ENCODE results near the gene SLC37A3.
A peak's percentile ranks its signal among the peaks of the same experiment; 100 is the strongest.

Gene SLC37A3

DNA sequence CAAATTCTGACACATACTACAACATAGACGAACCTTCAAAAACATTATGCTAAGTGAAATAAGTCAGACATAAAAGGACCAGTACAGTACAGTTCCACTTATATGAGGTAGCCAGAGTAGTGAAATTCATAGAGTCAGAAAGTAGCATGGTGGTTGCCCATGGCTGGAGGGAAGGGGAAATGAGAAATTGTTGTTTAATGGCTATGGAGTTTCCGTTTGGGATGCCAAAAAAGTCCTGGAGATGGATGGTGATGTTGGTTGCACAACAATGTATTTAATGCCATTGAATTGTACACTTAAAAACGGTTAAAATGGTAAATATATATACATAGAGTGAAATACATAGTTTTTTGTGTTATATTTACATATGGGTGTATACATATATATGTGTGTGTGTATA, 2.1 kb upstream of the SLC37A3 start:
- no peak for DNase-seq (ENCODE audit: low read depth)

DNA sequence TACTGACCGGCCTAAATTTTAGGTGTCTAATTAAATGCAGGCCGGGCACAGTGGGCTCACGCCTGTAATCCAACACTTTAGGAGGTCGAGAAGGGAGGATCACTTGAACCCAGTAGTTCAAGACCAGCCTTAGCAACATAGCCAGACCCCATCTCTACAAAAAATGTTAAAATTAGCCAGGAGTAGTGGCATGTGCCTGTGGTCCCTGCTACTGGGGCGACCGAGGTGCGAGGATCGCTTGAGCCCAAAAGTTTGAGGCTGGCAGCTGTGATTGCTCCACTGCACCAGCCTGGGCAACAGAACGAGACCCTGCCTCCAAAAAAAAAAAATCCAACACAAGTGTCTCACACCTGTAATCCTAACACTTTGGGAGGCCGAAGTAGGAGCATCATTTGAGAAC, 491 bp upstream of the SLC37A3 start:
- DNase-seq (ENCODE audit: low read depth), result no peak

DNA sequence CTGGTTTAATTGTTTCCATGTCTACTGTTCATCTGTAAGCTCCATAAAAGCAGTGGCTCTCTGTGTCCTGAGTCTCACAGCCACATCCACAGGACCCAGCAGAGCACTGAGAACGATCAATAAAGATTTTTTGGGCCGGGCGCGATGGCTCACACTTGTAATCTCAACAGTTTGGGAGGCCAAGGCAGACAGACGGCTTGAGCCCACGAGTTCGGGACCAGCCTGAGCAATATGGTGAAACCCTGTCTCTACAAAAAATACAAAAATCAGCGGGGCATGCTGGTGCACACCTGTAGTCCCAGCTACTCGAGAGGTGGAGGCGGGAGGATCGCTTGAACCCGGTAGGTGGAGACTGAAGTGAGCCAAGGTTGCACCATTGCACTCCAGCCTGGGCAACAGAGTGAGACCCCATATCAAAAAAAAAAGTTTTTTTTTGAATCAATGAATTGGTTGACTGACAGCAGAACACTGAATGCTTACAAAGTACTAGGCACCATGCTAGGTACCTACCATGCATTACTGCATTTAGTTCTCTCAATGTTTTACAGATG, 4.5 kb downstream of the SLC37A3 start:
- no peak for DNase-seq (ENCODE audit: low read depth)

DNA sequence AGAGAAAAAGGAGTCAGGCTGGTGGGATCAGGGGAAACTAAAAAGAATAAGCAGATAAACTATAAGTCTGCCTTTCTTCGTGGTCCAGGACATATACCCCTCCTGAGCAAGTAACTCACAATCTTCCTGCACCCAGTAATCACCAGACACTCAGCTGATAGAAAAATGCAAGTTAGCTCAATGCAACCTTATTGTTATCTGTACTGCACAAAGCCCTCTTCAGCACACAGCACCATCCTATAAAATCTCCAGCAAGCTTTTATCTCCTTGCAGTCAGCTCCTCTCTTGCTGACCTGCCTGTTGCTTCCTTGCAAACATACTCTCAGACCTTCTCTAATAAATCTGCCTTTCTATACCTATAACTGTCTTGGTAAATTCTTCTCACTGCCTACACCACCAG, 6.7 kb downstream of the SLC37A3 start:
- DNase-seq (ENCODE audit: low read depth), result no peak

DNA sequence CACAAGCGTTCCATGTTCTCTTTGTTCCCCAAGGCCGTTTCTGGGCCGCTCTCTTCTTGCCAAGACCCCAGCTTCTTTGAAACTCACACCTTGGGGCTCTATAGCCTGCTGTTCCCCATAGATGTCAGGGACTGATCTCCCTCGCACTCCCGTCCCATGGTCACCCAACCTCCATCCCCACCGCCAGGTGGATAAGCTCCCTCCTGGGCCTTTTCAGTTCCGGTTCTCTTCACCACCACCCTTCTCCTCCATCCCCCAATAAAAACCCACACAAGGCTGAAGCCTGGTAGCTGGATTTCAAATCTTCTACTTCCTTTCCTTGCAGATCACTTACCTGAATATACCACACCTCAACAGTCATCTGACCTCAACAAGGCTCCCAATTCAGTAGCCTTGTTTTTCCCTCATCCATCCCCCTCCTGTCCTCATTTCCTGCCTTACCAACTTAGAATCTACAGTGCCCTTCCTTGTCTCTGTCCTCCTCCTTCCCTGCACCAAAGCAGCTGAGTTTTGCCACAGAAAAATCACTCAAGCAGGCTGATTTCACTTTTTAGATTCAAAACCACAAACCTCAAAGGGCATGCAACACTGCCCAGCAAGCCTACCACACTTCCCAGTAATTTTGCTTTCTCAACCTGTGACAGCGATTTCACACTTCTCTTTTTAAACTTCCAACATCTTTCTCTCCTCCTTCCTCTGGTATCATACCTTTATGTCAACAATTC, 7.7 kb downstream of the SLC37A3 start:
- DNase-seq (ENCODE audit: low read depth), result no peak

DNA sequence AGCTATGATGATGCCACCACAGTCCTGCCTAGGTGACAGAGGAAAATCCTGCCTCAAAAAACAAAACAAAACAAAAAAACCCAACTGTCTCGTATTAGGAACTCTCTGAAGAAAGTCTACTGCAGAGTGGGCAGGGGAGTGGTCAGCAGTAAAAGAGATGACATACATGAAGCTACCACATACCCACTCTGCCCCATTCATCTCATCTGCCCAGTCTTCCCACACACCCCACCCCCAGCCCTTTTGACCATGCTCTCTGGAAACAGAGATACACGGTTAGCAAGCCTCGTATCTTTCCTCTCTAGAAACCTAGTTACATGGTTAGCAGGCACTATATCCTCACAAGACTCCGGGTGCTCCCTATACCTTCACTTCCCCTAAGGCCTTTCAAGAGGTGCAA, 8.3 kb downstream of the SLC37A3 start:
- no peak for DNase-seq (ENCODE audit: low read depth)

DNA sequence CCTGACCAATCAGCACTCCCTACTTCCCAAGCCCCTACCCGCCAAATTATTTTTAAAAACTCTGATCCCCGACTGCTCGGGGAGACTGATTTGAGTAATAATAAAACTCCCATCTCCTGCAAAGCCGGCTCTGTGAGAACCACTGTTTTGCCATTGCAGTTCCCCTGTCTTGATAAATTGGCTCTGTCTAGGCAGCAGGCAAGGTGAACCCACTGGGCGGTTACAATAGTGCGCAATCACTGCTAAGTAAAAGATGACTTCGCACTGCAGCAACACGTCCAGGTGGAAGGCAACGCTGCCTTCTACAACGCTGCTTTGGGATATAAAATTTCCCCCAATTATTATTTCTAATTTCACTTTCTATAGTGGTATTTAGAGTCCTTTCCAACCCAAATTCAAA, 8.9 kb downstream of the SLC37A3 start:
- no peak for DNase-seq (ENCODE audit: low read depth)

DNA sequence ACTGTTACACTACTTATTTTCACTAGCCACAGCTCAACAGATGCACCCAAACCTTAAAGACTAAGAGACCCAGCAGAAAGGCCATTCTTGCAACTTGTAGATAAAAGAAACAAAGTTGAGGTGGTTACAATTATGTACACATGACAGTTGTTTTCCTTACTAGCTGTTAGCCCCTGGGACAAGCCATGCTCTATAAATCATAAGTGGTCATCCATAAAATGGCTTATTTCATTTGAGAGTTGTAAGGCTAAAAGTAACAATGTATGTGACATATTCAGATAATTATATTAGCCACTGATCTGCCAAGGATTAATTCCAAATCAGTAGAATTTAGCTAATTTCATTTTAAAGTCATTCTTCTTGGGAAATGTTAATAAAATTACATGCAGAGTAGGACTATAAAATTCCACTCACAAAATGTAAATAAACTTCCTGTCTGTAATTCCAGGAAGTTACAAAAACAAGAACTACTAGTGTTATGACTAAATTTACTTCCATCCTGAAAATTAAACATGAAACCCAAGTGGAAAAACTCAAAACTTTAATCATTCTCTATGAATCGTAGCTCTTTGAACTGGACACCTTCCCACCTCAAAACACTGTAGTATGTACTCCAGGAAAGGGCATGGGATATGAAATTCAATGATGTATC, 13.3 kb downstream of the SLC37A3 start:
- DNase-seq (ENCODE audit: low read depth), result no peak

DNA sequence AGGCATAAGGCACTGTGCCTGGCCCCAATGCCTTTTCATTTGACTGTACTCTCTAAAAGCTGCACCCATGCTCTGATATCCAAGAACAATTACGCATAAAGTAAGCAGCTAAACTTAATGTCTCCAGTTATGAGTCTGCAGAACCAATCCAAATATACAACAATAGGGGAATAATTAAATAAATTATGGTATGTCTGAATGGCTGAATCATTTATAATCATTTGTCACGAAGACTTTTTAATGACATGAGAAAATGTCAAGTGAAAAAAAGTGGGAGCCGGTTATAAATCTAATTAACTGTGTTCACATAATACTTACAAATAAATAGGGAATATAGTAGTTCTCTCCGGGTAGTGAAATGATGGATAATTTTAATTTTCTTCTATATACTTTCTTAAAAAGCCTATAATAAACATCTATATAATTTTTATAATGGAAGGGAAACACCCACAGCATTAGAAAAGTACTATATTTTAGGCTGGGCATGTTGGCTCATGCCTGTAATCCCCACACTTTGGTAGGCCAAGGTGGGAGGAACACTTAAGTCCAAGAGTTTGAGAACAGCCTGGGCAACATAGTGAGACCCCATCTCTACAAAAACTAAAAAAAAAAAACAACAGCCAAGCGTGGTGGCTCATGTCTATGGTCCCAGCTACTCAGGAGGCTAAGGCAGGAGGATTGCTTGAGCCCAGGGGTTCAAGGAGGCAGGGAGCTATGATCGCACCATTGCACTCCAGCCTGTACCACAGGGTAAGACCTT, 14.2 kb downstream of the SLC37A3 start:
- DNase-seq (ENCODE audit: low read depth), result no peak

DNA sequence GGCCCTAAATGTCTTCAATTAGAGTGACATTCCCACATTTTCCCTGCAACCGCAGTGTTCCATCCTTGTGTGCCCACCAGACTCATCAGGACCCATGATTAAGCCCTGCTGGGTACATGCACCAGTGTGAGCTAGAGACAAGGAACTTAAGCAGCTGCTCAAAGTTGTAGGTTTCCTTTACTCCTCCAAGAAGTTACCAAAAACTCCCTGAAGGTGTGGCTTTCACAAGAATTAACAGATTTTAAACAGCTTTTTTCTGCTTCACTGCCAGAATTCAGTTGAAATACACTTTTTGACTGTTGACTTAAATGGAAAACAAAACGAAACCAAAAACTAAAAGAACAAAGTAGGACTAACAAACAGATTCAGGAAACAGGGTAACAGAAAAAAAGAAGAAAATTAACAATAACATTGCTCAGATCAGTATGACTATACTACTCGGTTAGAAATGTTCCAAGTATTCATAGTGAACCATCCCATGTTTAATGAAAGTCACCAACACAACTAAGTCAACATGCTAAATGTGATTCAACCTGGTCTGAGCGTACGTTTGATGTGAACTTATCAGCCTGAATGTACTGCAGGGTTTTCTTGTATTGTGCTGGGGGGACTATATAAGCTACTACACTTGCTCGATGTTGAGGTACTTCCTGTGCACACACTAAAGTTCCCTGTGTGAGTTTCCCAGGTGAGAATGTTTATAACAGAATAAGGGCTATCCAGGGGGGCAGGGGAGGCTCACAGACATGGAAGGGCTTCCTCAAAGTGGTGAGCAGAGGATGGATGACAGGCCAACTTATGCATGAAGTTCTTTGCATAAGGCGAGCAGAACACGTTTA, 22.2 kb downstream of the SLC37A3 start:
- DNase-seq (ENCODE audit: low read depth), result no peak

DNA sequence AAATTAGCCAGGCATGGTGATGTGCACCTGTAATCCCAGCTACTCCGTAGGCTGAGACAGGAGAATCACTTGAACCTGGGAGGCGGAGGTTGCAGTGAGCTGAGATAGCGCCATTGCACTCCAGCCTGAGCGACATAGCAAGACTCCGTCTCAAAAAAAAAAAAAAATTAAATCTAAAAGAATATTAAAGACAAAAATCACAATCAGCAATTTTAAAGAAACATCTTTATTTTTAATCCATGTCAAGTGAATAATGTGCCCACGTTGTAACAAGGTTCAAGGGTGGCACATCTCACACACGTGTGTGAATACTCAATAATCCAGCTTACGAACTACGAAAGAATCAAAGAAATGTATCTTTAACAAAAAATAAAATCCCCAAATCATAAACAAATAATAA, 23.0 kb downstream of the SLC37A3 start:
- no peak for DNase-seq (ENCODE audit: low read depth)

DNA sequence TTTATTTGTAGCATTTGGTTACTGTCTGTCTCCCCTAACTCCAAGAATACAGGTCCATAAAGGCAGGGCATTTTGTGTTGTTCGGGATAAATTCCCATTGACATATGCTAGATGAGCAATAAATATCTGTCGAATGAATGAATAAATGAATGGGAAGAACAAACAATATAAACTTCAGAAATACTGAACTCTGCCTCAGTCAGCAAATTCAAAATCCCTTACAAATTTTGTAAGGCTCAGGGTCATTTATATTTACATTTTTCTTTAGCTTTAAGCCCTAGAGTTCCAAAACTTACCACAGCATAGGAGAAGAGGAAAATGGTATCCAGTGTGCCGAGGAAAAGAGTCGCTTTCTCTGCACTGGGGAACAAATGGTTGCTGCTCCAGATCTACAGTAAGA, 29.0 kb downstream of the SLC37A3 start:
- DNase-seq (ENCODE audit: low read depth), result no peak

DNA sequence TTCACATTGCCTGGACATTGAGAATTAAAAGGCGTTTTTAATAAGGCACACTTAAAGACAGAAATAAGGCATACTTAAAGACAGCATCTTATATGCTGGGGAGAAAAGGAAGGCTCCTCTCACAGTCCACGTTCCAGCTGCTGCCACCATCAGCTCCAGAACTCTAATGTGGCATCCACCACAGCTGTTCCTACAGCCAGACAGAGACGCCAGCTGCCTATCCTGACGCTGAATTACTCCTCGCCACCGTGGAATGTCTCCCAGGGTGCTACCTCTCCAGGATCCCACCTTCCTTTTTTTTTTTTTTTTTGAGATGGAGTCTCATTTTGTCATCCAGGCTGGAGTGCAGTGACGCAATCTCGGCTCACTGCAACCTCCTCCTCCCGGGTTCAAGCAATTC, 30.8 kb downstream of the SLC37A3 start:
- no peak for DNase-seq (ENCODE audit: low read depth)

DNA sequence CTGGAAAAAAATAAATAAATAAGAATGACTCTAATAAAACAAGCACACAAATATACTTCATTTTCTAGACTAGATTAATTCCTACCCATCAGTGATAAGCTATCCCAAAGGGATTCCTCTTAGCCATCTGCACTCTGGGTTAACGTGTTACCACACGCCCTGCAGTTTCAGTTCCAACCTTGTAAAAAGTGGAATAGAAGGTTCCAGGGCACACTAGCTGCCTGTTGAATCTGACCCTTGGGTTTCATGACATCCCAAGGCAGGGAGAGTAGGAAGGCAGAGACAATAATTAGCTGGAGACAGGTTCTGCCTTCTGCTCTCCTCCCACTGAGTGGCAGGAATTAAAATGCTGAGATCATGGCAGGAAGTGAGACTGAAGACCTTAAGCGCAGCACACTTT, 33.5 kb downstream of the SLC37A3 start:
- DNase-seq (ENCODE audit: low read depth), result no peak

DNA sequence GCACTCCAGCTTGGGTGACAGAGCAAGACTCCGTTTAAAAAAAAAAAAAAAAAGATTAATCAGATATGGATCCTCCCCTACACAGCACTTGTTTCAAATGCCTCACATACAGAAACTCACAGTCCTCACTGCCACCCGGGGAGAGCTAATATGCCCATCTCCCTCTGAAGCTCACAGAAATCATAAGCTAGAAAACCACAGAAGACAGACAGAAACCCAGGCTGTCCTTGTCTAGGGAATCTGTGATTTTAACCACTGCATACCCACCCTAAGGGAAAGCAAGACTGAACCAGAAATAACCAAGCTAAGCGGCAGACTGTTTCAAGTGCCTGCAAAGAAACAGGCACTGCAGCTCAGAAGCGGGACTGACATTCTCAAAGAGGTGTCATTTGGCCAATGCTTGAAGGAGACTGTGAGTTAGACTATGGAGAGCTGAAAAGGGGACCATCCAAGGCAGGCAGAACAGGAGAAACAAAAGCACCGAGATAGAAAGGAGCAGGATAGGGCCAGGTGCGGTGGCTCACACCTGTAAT, 37.6 kb downstream of the SLC37A3 start:
- no peak for DNase-seq (ENCODE audit: low read depth)

DNA sequence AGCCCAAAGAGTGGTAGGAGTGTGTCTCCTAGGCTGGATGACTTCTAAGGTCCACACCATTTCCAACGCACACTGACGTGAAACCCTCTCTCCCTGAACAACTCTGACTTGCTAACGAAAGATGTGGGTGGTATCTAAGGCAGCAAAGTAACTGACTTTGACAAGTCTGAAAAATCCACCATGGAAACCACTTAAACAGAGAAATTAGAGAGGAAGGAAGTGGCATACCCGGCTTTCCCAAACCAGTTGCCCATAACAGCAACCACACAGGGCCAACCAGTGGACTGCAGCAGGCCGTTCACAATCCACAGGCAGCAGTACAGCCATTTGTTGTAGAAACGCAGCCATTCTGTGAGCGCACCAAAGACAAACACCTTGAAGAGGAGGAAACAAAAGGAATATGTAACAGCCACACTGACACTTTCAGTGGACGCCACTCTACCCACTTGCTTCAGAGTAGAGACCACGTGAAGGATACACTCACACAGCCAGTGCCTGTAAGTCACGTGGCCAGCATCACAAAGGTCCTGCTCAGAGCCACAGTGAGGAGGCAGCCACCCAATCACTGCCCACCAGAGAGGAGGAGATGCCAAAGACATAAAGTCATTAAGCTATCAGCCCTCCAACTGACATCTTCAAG, 39.8 kb downstream of the SLC37A3 start:
- no peak for DNase-seq (ENCODE audit: low read depth)

DNA sequence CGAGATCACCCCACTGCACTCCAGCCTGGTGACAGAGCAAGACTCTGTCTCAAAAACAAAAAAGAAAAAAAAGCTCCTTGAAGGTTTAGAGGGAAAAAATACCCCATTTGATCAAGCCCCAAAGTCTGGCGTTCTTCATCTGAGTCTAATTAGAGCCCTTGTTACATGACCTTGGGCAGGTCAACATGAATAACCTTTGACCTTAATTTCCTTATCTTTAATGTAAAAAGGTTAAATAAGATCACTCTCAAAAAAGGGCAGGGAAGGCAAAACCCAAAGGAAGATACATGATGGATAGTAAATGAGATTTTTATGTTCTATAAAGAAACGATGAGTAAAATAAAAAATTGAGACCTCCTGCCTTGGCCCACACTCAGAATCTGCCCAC, 40.3 kb downstream of the SLC37A3 start:
- DNase-seq (ENCODE audit: low read depth), result no peak

DNA sequence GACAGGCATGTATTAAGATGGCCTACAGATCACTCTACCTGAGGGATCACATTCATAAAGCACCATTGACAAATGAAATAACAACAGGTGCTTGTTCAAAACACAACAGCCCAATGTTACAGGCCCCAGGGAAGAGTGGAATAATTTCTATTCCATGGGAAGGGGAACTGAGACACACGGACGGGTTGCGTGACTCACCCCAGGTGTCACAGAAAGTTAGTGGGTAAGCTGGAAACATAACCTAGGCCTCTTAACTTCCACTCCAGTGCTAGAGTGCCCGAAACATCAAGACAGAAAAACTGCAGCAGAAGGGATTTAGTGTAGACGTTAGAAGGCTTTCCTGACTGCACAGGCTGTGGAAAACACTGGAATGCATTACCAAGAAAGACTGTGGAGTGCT, 48.3 kb downstream of the SLC37A3 start:
- no peak for DNase-seq (ENCODE audit: low read depth)

DNA sequence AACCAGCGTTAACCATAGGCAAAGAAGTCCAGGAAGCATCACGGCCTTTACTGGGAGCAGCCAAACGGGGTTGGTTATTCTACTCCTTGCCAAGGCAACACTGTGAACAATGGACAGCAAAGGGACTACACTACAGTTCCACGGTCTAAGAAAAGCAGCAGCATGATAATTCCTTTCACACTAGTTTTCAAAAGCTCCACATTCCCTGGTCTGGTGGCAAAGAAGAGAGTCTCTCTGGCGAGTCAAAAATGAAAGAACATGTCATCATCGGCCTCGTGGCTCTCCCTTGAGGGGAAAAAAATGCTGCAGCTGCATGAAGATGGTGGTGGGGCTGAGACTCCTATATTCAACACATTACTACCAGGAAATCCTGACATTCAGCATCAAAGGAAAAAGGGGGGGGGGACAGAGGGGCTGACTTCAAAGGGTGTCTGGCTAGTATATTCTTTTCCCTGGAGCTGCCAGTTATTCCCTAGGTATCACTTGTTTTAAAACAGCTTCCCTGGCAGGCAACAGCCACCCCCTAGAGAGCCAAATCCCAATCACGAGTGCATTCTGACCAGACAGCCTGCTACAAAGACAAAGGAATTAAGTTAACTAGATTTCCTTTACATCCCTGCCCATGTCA, 49.1 kb downstream of the SLC37A3 start:
- no peak for DNase-seq (ENCODE audit: low read depth)

DNA sequence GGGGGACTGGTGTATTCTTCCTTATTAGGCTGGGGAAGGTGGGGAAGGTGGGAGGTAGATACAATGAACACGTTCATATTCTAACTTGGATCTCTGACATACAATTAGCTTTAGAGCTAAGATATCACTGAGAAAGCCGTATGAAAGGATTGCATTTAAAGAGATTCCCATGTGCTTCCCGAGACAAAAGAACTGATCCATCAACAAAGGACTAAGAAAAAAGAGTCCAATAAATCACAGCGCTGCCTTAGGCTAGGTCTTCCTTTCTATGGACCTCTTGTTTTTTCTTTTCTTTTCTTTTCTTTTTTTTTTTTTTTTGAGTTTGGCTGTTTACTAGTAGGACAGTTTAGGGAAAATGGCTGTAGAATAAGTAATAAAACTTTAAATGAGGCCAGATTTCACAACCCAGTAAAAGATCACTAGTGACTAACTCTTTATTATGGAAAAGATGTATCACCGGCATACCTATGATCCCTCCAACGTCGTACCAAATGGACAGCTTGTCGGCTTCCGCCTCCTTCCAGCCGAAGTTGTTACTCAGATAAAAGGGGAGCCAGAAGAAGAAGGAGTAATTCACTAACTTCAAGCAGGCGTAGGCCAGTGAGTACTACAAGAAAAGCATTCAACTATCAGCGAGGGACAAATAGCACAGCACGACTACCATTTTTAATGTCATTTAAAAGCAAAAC, 50.0 kb downstream of the SLC37A3 start:
- DNase-seq (ENCODE audit: low read depth), result peak; percentile 25

Measured in GM04504 (cell line).